Measurements from ENCODE around the gene CCDC85C. TPM values are rescaled to one million over a fixed set of nuclear protein-coding genes. Genes with fewer than 3 reads are reported as not detected.

The CCDC85C gene
- total and polyA plus RNA-seq, 10 of the 15 experiments (the other 5 are each of a cell fraction or from before 2014, with no cell fraction given) = 0.03 to 3.6 (median 1.1) TPM

DNA sequence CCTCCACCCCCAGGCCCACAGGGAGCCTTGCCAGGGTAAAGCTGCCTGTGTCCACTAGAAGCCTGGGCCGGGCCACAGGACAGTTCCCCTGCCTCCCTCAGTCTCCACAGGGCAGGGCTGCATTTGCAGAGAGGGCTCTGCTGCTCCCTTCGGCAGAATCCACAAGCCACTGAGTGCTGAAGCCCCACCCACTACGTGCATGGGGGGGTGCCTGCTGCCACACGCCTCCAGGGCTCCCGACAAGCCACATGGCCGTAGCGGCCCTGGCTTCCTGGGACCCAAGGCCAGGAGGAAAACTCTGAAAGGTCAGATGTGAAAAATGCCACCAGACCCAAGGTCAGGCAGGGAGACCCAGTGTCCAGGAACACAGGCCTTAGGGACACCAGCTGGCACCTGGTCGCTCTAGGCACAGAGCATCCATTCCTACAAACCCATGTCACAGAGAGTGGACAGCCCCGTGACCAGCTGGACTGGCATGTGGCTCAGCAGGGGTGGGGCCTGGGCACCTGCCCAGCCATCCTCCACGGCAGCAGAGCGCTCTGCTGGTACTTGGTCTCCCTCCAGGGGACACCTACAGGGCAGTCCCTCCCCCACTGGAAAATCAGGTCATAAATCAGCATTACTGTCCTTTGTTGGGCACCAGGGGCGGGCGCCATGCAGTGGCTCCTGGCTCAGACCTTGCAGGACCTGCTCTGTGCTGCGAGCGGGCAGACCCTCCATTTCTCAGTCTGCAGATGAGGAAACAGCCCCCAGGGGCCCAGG, 42.9 kb downstream of the CCDC85C start (continued):
- TF ChIP-seq MTA3 (IDR thresholded peaks at IDR 0.05; ENCODE audit: borderline replicate concordance, low read length) (no peak), RCOR1 (conservative IDR thresholded peaks at IDR 0.05; ENCODE audit: low read depth, low read length) (no peak)
- TF ChIP-seq, protein P1, sequence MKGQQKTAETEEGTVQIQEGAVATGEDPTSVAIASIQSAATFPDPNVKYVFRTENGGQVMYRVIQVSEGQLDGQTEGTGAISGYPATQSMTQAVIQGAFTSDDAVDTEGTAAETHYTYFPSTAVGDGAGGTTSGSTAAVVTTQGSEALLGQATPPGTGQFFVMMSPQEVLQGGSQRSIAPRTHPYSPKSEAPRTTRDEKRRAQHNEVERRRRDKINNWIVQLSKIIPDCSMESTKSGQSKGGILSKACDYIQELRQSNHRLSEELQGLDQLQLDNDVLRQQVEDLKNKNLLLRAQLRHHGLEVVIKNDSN (IDR thresholded peaks at IDR 0.05; ENCODE audit: borderline replicate concordance, extremely low read length, insufficient read depth, low read depth, low read length) = no peak
- TF ChIP-seq, protein P2, sequence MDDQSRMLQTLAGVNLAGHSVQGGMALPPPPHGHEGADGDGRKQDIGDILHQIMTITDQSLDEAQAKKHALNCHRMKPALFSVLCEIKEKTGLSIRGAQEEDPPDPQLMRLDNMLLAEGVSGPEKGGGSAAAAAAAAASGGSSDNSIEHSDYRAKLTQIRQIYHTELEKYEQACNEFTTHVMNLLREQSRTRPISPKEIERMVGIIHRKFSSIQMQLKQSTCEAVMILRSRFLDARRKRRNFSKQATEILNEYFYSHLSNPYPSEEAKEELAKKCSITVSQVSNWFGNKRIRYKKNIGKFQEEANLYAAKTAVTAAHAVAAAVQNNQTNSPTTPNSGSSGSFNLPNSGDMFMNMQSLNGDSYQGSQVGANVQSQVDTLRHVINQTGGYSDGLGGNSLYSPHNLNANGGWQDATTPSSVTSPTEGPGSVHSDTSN (IDR thresholded peaks at IDR 0.05; ENCODE audit: insufficient replicate concordance, low read depth, low read length) = no peak

DNA sequence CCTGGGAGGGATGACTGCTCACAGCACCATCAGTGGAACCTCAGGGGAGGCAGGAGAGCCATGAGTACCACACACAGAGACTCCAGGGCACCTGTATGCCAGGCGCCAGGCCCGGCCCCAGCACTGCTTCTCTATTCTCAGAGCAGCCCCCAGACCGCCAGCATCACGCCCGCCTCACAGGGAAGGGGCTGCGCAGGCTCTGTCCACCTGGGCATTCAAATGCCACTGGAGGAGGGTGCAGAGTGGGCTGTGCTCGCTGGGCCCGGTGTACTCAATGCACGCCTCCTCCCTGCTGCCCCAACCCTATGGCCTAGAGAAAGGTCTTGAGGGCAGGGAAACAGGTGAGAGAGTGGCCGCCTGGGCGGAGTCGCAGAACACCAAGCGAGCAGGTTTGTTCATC, 43.6 kb downstream of the CCDC85C start:
- no peak for FAIRE-seq

More for the DNA sequence above, 43.6 kb downstream of the CCDC85C start:
- no peaks in the 10 kb centered on the region for H3K9me3 ChIP-seq (replicated peaks; ENCODE audit: control insufficient read depth, insufficient read depth, low read length)
- H3K27ac ChIP-seq (ENCODE audit: control insufficient read depth, insufficient read depth) = no peak overlapping the region
- WGBS (ENCODE audit: insufficient coverage, insufficient replicate concordance, low lambda C conversion rate, missing lambda C conversion rate) = 42% methylated on average over 13 of the region's 13 CpGs
- intact Hi-C loops (cut with micrococcal nuclease; ENCODE audit: unreplicated experiment) = no loop called here
- TF ChIP-seq ZNF274 (IDR thresholded peaks at IDR 0.05; ENCODE audit: insufficient read depth, insufficient read length) = no peak
- no peak for TF ChIP-seq JUND (IDR thresholded peaks at IDR 0.05; ENCODE audit: low read depth, low read length)
- TF ChIP-seq GABPA (IDR thresholded peaks at IDR 0.05; ENCODE audit: low read depth) = no peak
- TF ChIP-seq HDAC2 (IDR thresholded peaks at IDR 0.05) = no peak
- TF ChIP-seq, protein P3, sequence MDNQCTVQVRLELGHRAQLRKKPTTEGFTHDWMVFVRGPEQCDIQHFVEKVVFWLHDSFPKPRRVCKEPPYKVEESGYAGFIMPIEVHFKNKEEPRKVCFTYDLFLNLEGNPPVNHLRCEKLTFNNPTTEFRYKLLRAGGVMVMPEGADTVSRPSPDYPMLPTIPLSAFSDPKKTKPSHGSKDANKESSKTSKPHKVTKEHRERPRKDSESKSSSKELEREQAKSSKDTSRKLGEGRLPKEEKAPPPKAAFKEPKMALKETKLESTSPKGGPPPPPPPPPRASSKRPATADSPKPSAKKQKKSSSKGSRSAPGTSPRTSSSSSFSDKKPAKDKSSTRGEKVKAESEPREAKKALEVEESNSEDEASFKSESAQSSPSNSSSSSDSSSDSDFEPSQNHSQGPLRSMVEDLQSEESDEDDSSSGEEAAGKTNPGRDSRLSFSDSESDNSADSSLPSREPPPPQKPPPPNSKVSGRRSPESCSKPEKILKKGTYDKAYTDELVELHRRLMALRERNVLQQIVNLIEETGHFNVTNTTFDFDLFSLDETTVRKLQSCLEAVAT (IDR thresholded peaks at IDR 0.05) = no peak
- no peak for TF ChIP-seq CEBPB (IDR thresholded peaks at IDR 0.05; ENCODE audit: borderline replicate concordance in 1 of 2, low read depth in 2 of 2, low read length in 2 of 2)
- no peak for TF ChIP-seq MEF2A (IDR thresholded peaks at IDR 0.05; ENCODE audit: insufficient read depth, low read depth, low read length)
- no peak for TF ChIP-seq ZZZ3 (IDR thresholded peaks at IDR 0.05; ENCODE audit: control insufficient read depth, insufficient read length, low read depth)
- no peak for TF ChIP-seq MEF2B (IDR thresholded peaks at IDR 0.05; ENCODE audit: partially characterized antibody, poor library complexity, severe bottlenecking)
- TF ChIP-seq FOXK2 (IDR thresholded peaks at IDR 0.05) = no peak
- TF ChIP-seq, protein P4, sequence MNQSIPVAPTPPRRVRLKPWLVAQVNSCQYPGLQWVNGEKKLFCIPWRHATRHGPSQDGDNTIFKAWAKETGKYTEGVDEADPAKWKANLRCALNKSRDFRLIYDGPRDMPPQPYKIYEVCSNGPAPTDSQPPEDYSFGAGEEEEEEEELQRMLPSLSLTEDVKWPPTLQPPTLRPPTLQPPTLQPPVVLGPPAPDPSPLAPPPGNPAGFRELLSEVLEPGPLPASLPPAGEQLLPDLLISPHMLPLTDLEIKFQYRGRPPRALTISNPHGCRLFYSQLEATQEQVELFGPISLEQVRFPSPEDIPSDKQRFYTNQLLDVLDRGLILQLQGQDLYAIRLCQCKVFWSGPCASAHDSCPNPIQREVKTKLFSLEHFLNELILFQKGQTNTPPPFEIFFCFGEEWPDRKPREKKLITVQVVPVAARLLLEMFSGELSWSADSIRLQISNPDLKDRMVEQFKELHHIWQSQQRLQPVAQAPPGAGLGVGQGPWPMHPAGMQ (IDR thresholded peaks at IDR 0.05; ENCODE audit: borderline replicate concordance) = no peak
- TF ChIP-seq SMARCA5 (IDR thresholded peaks at IDR 0.05) = no peak
- H2AFZ ChIP-seq (ENCODE audit: control insufficient read depth, low read depth, low read length) = no peak overlapping the region
- in situ Hi-C loops (cut with MboI) = no loop called here
- no peak for DNase-seq (ENCODE audit: low read depth, low spot score)
- ChIA-PET CTCF (no interaction called here), POLR2A (no interaction called here), SMC1A (ENCODE audit: uncharacterized antibody, unreplicated experiment) (no interaction called here), RAD21 (ENCODE audit: unreplicated experiment) (no interaction called here)
- H3K9ac ChIP-seq (ENCODE audit: control insufficient read depth, insufficient read depth, low read length) = no peak overlapping the region
- no peaks in the 10 kb centered on the region for H4K20me1 ChIP-seq (ENCODE audit: control insufficient read depth, insufficient read depth)
- no TSS peak for BruUV-seq (replicated peaks)
- H3K4me1 ChIP-seq (ENCODE audit: control insufficient read depth, insufficient read depth, low read length) = no peaks in the 10 kb centered on the region
- H3K36me3 ChIP-seq (ENCODE audit: control insufficient read depth in 2 of 2, insufficient read depth in 2 of 2, low read length in 1 of 2) = no peaks in the 10 kb centered on the region
- no peak overlapping the region for H3K4me3 ChIP-seq
- ATAC-seq = no peak
- no peak overlapping the region for H3K4me2 ChIP-seq (ENCODE audit: control insufficient read depth, insufficient read depth)
- H3K79me2 ChIP-seq (ENCODE audit: control insufficient read depth, insufficient read depth, low read length) = no peaks in the 10 kb centered on the region
- H3K27me3 ChIP-seq (replicated peaks in 1 of 2; ENCODE audit: control insufficient read depth in 2 of 2, insufficient read depth in 2 of 2, low read length in 1 of 2) = no peaks in the 10 kb centered on the region

Measured in GM12878 (cell line).